GM18505 (cell line): ENCODE measurements around the gene LDB2.

Experiments
- ATAC-seq: cut with Tn5 transposase; IDR thresholded peaks from one replicate; pipeline ENCODE4 v1.9.1; 2021; ENCODE audit not compliant: unreplicated experiment
- POLR2A ChIP-seq: IDR thresholded peaks from 4 replicates; pipeline ENCODE4 v1.6.1; 2011; ENCODE audit warnings: borderline replicate concordance; ENCODE audit not compliant: insufficient read depth, insufficient read length; ENCODE audit errors: extremely low read depth

The LDB2 gene

DNA sequence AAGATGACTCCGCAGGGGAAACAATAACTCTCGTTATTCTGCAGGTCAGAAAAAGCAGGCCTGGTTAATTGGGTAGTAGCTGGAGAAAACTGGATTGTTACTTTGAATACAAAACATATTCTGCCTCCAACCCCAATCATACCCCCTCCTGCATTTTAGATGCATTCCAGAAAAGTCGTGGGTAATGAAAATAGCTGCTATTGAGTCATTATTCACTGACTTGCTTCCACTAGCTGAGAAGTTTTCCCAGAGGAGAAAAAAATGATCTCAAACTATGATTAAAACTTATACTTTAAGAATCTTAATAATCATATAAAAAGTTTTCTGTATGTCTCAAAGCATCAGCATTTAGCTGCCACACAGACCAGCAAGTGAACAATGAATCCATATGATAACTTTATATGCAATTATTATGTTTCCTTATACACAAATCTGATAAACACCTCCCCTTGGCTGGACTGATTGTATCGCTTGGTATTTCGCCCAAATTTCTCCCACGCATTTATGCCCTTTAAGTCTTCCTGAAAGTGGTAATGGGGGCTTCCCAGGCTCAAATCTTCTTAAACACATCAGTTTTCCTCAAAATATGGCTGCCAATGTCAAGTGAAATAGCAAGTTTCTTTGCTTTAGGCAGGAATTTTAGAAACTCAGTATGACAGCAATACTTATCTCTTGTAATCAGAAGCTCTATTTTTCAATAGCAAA lies 181.0 kb downstream of the LDB2 start:
- no peak for ATAC-seq
- TF ChIP-seq POLR2A, result no peak

DNA sequence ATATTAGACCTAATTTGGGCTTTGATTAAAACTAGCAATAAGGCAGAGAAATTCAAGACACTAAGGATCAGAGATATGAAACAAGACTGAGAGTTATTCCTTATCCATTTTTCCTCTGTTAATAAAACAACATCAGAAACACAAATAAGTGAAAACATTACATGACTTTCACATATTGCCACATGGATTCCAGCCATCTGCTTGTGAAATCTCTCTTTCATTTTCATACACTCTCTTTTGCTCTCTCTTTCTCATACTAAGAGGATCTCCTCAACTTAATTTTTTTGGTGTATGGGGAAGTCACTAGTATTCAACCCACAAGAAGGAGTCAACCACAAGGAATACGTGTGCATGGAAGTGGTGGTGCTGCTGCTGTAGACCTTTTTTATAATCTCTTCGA lies 183.0 kb downstream of the LDB2 start:
- TF ChIP-seq POLR2A, result no peak
- no peak for ATAC-seq

DNA sequence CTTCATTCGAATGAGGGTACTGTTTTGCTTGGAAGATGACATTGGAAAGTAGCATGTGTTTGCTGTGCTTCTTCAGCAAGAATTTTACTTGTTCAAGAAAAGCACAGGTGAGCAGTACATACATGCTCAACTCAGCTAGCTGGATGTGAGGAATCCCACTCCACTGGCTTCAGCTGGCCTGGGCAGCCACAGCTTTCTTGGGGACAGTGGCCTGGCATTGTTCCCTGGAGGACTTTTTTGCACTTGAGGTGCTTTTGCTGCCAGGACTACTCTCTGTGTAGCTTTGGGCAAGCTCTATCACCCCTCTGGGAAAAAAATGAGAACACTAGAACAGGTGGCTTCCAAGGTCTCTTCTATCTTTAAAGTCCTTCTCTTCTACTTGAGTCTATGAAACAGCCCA lies 184.3 kb downstream of the LDB2 start:
- no peak for ATAC-seq

DNA sequence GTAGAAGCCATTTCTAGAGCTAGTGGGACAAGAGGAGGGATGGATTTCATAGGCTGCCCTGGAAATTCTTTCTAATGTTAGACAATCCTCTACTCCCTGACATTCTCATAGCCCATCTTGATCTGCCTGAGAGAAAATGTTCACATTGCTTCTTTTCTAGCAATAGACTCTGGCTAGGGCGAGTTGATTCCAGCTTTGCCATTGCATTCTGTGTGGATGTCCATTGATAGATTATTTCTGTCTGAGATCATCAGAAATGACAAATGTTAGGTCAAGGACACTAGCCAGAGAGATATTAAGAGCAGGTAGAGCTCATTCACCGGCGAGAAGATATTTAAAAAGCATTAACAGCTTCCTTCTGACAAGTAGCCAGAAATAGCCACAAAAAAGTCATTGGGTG lies 184.7 kb downstream of the LDB2 start:
- no peak for ATAC-seq
- no peak for TF ChIP-seq POLR2A

More for the DNA sequence above, 184.3 kb downstream of the LDB2 start:
- TF ChIP-seq POLR2A, result no peak

DNA sequence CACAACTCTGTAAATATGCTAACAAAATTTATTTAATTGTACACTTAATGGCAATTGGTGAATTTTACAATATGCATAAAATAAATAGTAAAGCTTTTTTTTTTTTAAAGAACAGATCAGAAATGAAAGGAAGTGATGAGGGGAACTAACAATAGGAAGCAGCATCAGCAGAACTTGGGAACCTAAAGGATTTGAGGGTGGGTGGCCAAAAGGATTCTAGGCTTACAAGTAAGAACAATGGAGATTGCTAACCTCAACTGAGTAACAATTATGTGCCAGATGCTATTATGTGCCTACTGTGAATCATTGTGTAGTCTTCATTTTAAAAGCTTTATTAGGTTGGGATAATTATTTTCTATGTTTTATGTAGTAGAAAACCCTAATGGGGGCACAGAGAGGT lies 185.2 kb downstream of the LDB2 start:
- no peak for TF ChIP-seq POLR2A
- ATAC-seq, result no peak

DNA sequence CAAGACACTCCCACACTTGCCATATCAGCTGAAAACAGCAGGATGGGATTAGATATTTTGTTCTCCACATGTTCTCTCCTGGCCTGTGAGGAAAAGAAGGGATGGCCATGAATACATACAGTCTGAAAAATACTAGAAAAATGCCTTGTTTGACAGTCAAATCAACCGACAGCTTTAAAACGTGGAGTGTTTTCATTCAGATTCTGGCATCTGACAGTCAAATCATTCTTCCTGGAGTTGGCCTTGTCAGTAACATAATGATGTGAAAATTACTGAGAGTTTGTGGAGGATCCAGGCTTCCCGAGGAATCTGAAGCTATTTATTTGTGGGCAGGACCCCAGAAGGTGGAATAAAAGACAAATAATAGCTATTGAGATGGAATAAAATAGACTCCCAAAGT lies 188.2 kb downstream of the LDB2 start:
- TF ChIP-seq POLR2A, result no peak
- no peak for ATAC-seq

DNA sequence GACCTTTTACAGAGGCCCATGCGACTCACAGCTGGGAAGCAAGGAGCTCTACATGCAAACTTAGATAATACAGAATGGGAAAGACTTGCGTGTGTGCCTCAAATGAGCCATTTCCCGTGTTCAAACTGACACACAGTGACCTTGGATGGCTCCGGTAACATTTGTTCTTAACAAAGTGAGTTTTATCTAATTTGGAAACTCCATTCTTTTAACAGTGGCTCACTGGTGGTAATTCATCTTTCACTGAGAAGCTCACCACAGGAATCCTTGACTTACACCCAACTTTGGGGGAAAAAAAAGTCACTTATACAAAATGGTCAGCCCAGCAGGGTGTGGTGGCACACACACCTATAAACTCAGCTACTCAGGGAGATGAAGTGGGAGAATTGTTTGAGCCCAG lies 190.6 kb downstream of the LDB2 start:
- TF ChIP-seq POLR2A, result no peak
- ATAC-seq, result no peak

DNA sequence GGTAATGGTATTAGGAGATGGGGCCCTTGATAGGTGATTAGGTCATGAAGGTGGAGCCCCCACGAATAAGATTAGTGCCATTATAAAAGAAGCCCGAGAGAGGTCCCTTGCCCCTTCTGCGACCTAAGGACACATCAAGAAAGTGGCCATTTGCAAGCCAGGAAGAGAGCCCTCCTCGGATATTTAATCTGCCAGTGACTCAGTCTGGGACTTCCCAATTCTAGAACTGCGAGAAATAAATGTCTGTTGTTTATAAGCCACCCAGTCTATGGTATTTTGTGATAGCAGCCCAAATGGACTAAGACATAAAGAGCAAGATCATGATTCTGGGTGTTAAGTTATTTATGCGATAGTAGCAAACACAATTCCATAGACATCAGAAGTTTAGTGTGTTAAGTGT lies 192.2 kb downstream of the LDB2 start:
- ATAC-seq, result no peak
- no peak for TF ChIP-seq POLR2A

DNA sequence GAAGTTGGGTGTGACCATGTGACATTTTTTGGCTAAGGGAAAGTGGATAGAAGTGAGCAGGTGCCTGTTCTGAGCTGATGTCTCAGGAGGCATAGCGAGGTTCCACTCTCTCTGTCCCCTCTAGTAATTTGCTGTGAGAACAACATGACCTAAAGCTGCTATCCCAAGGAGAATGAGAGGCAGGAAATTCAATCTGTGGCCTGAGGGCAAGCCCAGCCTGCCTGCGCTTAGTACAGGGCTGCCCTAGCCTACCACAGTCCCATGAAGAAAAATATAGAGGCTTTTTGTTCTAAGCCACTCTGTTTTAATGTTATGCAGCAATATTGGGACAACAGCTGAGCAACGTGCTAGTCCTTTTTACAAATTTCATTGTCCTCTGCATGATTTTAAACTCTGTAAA lies 193.1 kb downstream of the LDB2 start:
- TF ChIP-seq POLR2A, result no peak

DNA sequence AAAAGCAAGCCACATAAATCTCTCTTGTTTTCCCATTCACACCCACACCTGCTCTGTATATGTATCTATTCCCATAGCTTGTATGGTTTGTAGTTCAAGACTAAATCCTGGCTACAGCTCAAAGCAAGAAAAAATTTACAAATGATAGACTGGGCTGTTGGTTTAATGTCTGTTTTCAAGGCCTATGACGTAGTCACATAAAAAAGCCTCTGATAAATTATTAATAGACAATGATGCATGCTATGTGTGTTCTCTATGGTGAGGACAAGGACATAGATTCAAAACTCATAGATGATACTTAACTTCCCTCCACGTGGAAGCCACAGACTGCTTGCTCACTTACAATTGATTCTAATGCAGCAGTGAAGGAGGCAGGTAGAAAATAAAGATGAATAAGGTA lies 194.0 kb downstream of the LDB2 start:
- TF ChIP-seq POLR2A, result no peak
- ATAC-seq, result no peak

More for the DNA sequence above, 193.1 kb downstream of the LDB2 start:
- no peak for ATAC-seq

DNA sequence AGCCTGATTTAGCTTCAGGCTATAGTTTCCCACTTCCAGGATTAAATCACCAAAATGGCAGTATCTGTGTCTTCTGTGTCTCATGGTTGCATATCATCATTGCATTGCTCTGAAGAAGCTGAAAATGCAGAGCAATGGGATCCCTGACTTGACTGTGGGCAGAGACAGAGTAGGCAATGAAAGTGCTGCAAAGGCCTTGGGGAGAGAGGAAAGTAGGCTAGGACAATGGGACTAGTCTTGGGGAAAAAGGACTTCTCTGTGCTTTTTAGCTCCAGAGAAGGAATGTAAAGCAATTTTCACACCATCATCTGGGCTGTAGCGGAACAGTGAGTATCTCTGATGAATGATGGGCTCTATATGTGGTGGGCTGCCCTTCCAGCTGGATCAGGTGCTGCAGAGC lies 202.5 kb downstream of the LDB2 start:
- TF ChIP-seq POLR2A, result no peak
- no peak for ATAC-seq

DNA sequence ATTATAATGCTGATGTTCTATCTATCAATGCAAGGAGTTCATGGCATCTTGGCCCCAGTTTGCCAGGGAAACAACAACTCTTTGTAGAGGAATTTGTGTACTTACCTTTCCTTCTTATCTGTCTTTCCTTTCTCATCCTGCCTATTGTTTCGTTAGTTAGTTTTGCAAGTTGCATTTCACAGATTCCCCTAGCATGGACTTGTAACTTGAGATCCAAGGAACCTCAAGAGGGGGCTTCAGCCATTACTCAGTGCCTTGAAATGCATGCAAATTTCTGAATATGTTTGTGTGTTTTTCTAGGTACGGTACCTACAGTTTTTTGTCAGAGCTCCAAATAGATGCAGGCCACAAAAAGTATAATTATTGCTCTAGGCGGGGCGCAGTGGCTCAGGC lies 203.6 kb downstream of the LDB2 start:
- ATAC-seq, result no peak
- TF ChIP-seq POLR2A, result no peak

DNA sequence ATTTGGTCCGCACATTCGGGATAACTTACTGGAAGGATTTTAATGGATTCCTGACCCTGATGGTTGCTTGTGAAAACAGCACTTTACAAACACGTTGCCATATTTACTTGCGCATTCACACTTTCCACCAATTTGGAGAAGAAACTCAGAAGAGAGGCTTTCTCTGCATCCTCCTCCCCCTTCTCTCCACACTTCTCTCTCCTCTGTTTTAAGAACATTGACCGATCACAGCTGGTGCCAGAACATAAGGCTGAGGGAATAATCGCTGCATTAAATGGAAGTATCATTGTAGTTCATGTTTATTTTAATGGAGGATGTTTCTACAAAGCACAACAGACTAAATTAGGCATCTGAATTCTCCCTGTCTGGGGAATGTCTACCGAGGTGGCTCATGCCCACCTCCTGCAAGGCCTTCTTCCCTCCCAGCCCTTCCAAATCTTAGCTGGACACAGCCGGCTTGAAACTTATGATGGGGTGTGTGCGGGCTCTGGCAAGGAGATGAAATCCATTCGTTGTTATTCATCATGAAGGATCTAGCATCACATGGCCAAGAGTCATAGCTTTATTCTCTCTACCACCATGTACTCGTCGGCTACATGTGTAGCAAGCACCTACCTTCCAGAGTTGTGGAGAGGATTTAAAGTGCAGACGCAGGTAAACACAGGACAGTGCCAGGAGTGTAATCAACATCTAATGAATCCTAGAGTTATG lies 204.1 kb downstream of the LDB2 start:
- ATAC-seq, result no peak
- no peak for TF ChIP-seq POLR2A

DNA sequence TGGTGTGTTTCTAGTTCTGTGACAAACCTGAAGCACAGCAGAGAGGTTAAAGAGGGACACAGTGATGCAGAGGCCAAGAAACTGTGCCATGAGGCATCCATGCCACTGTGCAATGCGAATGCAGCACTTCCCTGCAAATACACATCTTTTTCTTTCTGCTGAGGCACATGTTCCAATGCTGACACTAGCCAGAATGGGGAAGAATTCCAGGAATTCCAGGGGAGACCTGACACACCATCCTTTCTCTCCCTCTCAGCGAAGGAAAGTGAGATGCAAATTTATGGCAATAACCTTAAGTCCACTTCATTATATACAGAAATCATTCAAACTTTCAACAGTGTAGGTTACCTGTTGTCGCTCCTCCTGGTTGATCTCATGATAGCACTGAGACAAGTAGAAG lies 204.8 kb downstream of the LDB2 start:
- no peak for ATAC-seq
- TF ChIP-seq POLR2A, result no peak
